ENCODE measurements around the gene SLC9A8. TPM values are rescaled to one million over a fixed set of nuclear protein-coding genes. Genes with fewer than 3 reads are reported as not detected.
A peak's percentile ranks its signal among the peaks of the same experiment; 100 is the strongest.
"Not testable (repeated sequence)": the region's sequence is repeated elsewhere in the genome, so short reads cannot be mapped to it uniquely, and the experiment has no call there.

The SLC9A8 gene
- total RNA-seq, 2 donors from 2014 or later, result 16.5 to 18.7 TPM

DNA sequence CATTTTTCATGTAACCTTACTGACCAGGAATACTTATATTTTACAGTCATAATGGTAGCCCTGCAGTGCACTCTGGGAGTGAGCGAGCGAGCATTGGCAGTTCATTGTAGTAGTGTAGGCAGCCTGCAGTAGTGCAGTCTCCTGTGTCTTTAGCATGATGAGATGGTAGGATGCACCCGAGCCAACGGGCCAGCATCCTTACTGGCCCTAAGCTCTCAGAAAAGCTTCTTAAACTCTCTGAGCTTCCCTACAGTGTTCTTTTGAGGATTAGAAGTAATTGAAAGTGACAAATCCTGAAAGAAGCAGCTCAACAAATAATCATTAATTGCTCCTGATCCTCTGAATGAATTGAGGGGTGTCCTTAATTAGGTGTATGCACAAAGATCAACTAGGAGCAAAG lies 20.9 kb downstream of the SLC9A8 start:
- intact Hi-C loops (cut with DNase I, micrococcal nuclease), result no loop called here
- ATAC-seq, result no peak
- no peak for DNase-seq

DNA sequence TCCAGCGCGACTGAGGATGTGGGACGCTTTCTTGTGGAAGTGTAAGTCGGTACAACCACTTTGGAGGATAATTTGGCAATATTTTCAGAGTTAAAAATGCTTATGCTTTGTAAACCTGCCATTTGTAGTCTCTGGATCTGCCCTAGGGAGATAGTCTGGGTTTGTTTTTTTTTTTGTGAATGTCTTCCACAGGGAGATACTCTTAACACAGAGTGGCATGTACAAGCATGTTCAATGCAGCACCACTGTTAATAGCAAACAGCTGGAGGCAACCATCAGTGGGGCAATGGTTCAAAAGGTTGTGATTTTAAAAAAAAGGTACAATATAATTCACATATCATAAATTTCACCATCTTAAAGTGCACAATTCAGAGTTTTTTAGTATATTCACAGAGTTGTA lies 22.4 kb downstream of the SLC9A8 start:
- no peak for DNase-seq
- intact Hi-C loops (cut with DNase I, micrococcal nuclease), result loop anchor here in 1 of 2 donors (2.0 to 5.0 kb wide), 2 partner anchors 58 to 213 kb away; no protein-coding TSS in a partner anchor
- ATAC-seq, result no peak

DNA sequence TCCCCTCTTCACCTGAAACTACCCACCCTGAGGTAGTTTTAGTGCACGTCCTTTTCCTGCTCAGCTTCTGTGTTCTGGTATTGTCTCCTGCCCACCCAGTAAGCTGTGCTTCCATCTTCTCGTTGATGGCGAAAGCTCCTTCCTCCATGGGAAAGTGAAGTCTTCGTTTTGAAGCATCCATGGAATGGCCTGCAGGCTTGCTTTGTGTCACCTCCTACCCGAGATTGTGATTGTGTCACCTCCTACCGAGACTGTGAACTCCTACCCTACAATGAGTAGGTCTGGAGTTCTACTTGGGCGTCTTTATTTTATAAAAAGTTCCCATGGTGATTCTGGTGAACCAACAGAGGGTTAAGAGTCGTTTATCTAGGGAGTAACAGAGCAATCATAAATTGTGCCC lies 25.9 kb downstream of the SLC9A8 start:
- intact Hi-C loops (cut with DNase I, micrococcal nuclease), result loop anchor here in 1 of 2 donors (5.0 kb wide), 1 partner anchor 216 kb away; no protein-coding TSS in a partner anchor
- ATAC-seq, result no peak

DNA sequence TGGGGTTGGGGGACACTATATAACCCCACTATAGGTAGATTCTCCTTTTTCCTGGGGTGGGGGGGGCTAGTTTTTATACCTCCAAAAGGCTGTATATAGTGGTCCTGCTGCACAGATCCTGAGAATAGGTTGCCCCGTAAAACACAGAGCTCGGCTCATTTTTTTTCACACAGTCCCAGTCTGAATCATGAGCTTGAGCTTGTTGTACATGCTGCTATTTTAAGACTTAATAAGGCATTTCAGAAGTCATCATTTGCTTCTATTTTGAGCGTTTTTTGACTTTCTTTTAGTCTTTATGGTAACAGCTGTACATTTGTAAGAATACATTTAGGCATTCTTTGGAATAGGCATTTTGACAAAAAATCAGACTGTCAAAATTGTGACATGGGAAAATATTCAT lies 30.5 kb downstream of the SLC9A8 start:
- intact Hi-C loops (cut with DNase I, micrococcal nuclease), result no loop called here
- DNase-seq (no peak), ATAC-seq (no peak)

More for the DNA sequence above, 25.9 kb downstream of the SLC9A8 start:
- no peak for DNase-seq

GRCh38 chr20:49843770-49844380 lies 31.2 kb downstream of the SLC9A8 start:
- no peak for DNase-seq
- no peak for ATAC-seq
- intact Hi-C loops (cut with DNase I, micrococcal nuclease), result no loop called here

- intact Hi-C loops (cut with DNase I, micrococcal nuclease), result loop anchor here in 1 of 2 donors (5.0 kb wide), 1 partner anchor 233 kb away; no protein-coding TSS in a partner anchor
- no peak for DNase-seq
- ATAC-seq, result no peak
Measured at GRCh38 chr20:49845060-49845459, 32.4 kb downstream of the SLC9A8 start.

DNA sequence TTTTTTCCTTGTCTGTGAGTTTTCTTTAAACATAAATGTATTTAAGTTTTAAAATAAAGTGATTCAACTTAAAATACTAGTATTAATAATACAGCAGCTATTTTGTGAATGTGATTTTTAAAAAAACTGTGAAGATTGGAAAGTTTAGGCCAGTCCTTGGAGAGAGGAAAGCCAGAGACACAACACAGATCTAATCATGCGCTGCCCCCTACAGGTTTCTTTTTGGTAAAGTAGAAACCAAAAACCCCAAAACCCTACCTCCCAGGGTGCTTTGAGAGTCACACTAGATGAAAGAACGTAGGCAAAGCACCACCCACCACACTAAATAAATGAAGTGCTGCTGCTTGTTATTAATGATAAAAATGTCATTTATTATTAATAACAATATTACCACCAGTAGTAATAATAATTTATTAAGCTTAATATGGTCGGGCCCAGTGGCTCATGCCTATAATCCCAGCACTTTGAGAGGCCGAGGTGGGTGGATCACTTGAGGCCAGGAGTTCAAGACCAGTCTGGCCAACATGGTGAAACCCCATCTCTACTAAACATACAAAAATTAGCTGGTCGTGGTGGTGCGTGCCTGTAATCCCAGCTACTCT lies 33.7 kb downstream of the SLC9A8 start:
- peak in 1 of 2 donors; percentile 47 for DNase-seq
- intact Hi-C loops (cut with DNase I, micrococcal nuclease), result loop anchor here in 1 of 2 donors (5.0 kb wide), 1 partner anchor 234 kb away; no protein-coding TSS in a partner anchor
- ATAC-seq, result peak; percentile 85

- DNase-seq, result no peak
- intact Hi-C loops (cut with DNase I, micrococcal nuclease), result loop anchor here in 1 of 2 donors (10.0 kb wide), 1 partner anchor 236 kb away; no protein-coding TSS in a partner anchor
- no peak for ATAC-seq
Measured at GRCh38 chr20:49850463-49851230, 38.0 kb downstream of the SLC9A8 start.

GRCh38 chr20:49851231-49851705 lies 38.6 kb downstream of the SLC9A8 start:
- intact Hi-C loops (cut with DNase I, micrococcal nuclease), result loop anchor here in 1 of 2 donors (10.0 kb wide), 1 partner anchor 236 kb away; no protein-coding TSS in a partner anchor
- DNase-seq (no peak), ATAC-seq (no peak)

GRCh38 chr20:49851991-49852390 lies 39.4 kb downstream of the SLC9A8 start:
- intact Hi-C loops (cut with DNase I, micrococcal nuclease), result loop anchor here in 1 of 2 donors (10.0 kb wide), 1 partner anchor 237 kb away; no protein-coding TSS in a partner anchor
- no peak for ATAC-seq
- DNase-seq, result no peak

DNA sequence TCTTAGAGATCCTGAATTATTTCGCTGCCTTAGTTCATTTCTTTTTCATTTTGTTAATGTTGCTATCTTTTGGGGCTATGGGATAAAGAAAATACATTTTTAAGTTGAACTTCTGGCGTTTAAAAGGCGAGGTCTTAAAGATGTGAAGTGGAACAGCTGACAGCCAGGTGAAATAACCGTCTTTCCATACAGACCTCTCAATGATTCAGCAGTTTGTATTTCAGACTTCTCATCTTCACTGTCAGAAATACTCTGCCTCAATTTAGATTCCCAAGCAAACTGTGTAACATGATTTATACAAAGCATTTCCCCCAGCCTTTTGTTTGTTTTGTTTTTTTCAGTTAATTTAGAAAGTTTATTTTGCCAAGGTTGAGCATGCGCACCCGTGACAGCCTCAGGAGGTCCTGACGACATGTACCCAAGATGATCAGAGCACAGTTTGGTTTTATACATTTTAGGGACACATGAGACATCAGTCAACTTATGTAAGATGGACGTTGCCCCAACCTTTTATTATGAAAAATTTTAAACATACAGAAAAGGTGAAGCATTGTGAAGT lies 40.0 kb downstream of the SLC9A8 start:
- ATAC-seq (no peak), DNase-seq (no peak)
- intact Hi-C loops (cut with DNase I, micrococcal nuclease), result loop anchor here in 1 of 2 donors (10.0 kb wide), 1 partner anchor 238 kb away; no protein-coding TSS in a partner anchor

DNA sequence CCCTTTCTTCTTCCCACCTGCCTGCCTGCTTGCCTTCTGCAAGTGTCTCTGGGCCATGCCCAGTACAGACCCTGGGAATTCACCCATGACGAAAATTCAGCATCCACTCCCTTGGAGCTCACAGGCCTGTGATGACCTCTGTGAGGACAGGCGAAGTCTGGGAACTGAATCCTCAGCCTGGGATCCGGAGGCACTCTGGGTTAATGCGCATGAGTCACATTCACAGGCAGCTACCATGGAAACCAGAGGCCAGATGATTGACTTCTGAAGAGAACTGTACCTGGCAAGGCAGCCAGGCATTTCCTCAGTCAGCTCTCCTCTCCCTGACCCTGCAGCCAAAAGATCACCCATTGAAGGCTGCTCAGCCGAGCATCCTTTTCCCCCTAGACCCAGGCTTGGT lies 41.0 kb downstream of the SLC9A8 start:
- DNase-seq (no peak), ATAC-seq (no peak)
- intact Hi-C loops (cut with DNase I, micrococcal nuclease), result loop anchor here in 1 of 2 donors (10.0 kb wide), 1 partner anchor 239 kb away; no protein-coding TSS in a partner anchor

DNA sequence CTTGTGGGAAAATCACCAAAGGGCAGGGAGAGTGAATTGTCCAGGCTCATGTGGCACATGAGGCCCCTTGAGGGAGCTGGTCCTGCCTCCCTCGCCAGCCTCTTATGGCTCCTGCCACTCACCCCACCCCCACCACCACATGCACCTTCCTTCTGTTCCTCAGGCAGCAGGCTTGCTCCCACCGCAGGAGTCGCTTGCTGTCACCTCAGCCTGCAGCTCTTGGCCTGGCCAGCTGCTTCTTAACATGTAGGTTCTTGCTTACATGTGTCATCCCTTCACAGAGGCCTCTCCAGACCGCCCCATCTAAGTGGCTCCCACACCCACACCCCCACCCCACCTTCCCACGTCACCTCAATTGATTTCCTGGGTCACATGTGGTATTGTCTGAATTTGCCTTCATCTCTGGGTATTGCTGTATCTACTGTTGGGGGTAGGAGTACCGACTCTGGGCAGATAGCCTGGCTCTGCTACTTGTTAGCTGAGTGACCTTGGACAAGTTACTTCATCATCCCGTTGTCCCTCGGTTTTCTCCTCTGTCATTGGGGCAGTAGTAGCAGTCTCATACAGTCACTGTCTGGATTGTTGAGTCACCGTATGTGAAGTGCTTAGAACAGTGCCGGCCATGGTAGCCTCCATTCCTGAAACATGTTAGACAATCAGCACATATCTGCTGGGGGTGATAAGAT lies 41.7 kb downstream of the SLC9A8 start:
- no peak for DNase-seq
- intact Hi-C loops (cut with DNase I, micrococcal nuclease), result loop anchor here in 1 of 2 donors (10.0 kb wide), 1 partner anchor 240 kb away; no protein-coding TSS in a partner anchor
- ATAC-seq, result no peak

DNA sequence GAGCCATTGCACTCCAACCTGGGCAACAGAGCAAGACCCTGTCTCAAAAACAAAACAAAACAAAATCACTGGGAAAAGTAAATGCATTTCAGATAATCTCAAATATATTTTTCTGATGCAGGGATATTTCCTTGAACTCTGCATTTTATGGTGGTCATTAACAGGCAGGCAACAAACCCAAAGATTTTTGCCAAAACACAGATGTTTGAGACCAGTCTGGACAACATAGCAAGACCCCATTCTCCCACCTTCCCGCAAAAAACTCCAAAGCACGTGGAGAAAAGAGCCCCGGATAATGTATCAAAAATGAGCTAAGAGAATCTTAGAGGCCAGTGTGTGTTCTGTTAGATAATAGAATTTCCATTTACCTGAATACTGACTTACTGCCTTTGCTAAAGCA lies 44.3 kb downstream of the SLC9A8 start:
- intact Hi-C loops (cut with DNase I, micrococcal nuclease), result loop anchor here in 1 of 2 donors (10.0 kb wide), 1 partner anchor 242 kb away; no protein-coding TSS in a partner anchor
- no peak for ATAC-seq
- no peak for DNase-seq

- ATAC-seq (no peak), DNase-seq (no peak)
- intact Hi-C loops (cut with DNase I, micrococcal nuclease), result loop anchor here in 1 of 2 donors (10.0 kb wide), 1 partner anchor 243 kb away; no protein-coding TSS in a partner anchor
Measured at GRCh38 chr20:49858076-49858585, 45.5 kb downstream of the SLC9A8 start.

- ATAC-seq, result no peak
- no peak for DNase-seq
- intact Hi-C loops (cut with DNase I, micrococcal nuclease), result loop anchor here in 1 of 2 donors (10.0 kb wide), 1 partner anchor 244 kb away; no protein-coding TSS in a partner anchor
Measured at GRCh38 chr20:49859011-49859410, 46.4 kb downstream of the SLC9A8 start.

GRCh38 chr20:49859807-49860206 lies 47.2 kb downstream of the SLC9A8 start:
- no peak for ATAC-seq
- intact Hi-C loops (cut with DNase I, micrococcal nuclease), result loop anchor here in 1 of 2 donors (10.0 kb wide), 1 partner anchor 245 kb away; no protein-coding TSS in a partner anchor
- DNase-seq, result no peak

DNA sequence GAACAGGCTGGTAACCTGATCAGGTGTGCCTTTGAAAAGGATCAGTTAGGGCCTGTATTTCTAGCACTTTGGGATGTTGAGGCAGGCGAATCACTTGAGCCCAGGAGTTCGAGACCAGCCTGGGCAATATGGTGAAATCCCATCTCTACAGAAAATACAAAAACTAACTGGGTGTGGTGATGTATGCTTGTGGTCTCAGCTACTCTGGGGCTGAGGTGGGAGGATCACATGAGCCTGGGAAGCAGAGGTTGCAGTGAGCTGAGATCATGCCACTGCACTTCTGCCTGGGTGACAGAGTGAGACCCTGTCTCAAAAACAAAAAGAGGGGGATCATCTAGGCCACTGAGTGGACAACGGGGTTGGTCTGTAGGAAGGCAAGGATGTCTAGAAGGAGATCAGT lies 48.6 kb downstream of the SLC9A8 start:
- DNase-seq; ATAC-seq; intact Hi-C loops (cut with DNase I, micrococcal nuclease): not testable (repeated sequence)

All from left colon (tissue), 2 donors.